ENCODE data around the gene CPSF7. TPM values are rescaled to one million over a fixed set of nuclear protein-coding genes. Genes with fewer than 3 reads are reported as not detected.
"Not testable (repeated sequence)": the region's sequence is repeated elsewhere in the genome, so short reads cannot be mapped to it uniquely, and the experiment has no call there.

The CPSF7 gene
- total RNA-seq, 1 donor from 2014 or later = 129 TPM

- H3K27me3 Mint-ChIP-seq = no peaks in the 10 kb centered on the region
- peaks cover 37% of the 10 kb centered on the region for H3K36me3 Mint-ChIP-seq
- DNase-seq (ENCODE audit: extremely low spot score, unreplicated experiment) = no peak
- H3K9me3 Mint-ChIP-seq = no peaks in the 10 kb centered on the region
- H3K4me3 Mint-ChIP-seq = no peak overlapping the region
- H3K4me1 Mint-ChIP-seq (ENCODE audit: unreplicated experiment) = peaks cover 7% of the 10 kb centered on the region
- no peak overlapping the region for H3K27ac Mint-ChIP-seq
- TF ChIP-seq CTCF (conservative IDR thresholded peaks at IDR 0.05) = no peak
Observed at GRCh38 chr11:61437496-61437895, 7.7 kb upstream of the CPSF7 start.

- Mint-ChIP-seq H3K27ac (peak overlapping the region; percentile 98), H3K4me1 (ENCODE audit: unreplicated experiment) (peaks cover 20% of the 10 kb centered on the region), H3K4me3 (peak overlapping the region; percentile 98), H3K36me3 (peaks cover 21% of the 10 kb centered on the region)
- H3K27me3 Mint-ChIP-seq; H3K9me3 Mint-ChIP-seq; DNase-seq (ENCODE audit: extremely low spot score, unreplicated experiment): not testable (repeated sequence)
Observed at GRCh38 chr11:61430839-61431238, 1.1 kb upstream of the CPSF7 start.

GRCh38 chr11:61429346-61429690 is 457 bp downstream of the CPSF7 start:
- DNase-seq (ENCODE audit: extremely low spot score, unreplicated experiment) = peak; percentile 83
- no peaks in the 10 kb centered on the region for H3K27me3 Mint-ChIP-seq
- no peaks in the 10 kb centered on the region for H3K9me3 Mint-ChIP-seq
- peak overlapping the region; percentile 98 for H3K4me3 Mint-ChIP-seq
- H3K27ac Mint-ChIP-seq = peak overlapping the region; percentile 98
- peaks cover 14% of the 10 kb centered on the region for H3K4me1 Mint-ChIP-seq (ENCODE audit: unreplicated experiment)
- TF ChIP-seq CTCF (conservative IDR thresholded peaks at IDR 0.05) = peak; percentile 64
- H3K36me3 Mint-ChIP-seq = peaks cover 21% of the 10 kb centered on the region

- Mint-ChIP-seq H3K27ac (no peak overlapping the region), H3K9me3 (no peaks in the 10 kb centered on the region), H3K36me3 (peaks cover 39% of the 10 kb centered on the region), H3K27me3 (no peaks in the 10 kb centered on the region), H3K4me1 (ENCODE audit: unreplicated experiment) (peaks cover 17% of the 10 kb centered on the region), H3K4me3 (no peak overlapping the region)
- no peak for DNase-seq (ENCODE audit: extremely low spot score, unreplicated experiment)
- TF ChIP-seq CTCF (conservative IDR thresholded peaks at IDR 0.05) = no peak
Observed at GRCh38 chr11:61425367-61426131, 4.2 kb downstream of the CPSF7 start.

GRCh38 chr11:61422226-61422625 is 7.5 kb downstream of the CPSF7 start:
- Mint-ChIP-seq H3K9me3 (no peaks in the 10 kb centered on the region), H3K4me1 (ENCODE audit: unreplicated experiment) (peaks cover 8% of the 10 kb centered on the region), H3K27me3 (no peaks in the 10 kb centered on the region), H3K36me3 (peaks cover 44% of the 10 kb centered on the region), H3K4me3 (no peak overlapping the region), H3K27ac (peak overlapping the region; percentile 65)
- TF ChIP-seq CTCF (conservative IDR thresholded peaks at IDR 0.05) = no peak
- no peak for DNase-seq (ENCODE audit: extremely low spot score, unreplicated experiment)

GRCh38 chr11:61418136-61418535 is 11.6 kb downstream of the CPSF7 start:
- DNase-seq (ENCODE audit: extremely low spot score, unreplicated experiment) = no peak
- Mint-ChIP-seq H3K36me3 (peaks cover 56% of the 10 kb centered on the region), H3K27me3 (no peaks in the 10 kb centered on the region), H3K9me3 (no peaks in the 10 kb centered on the region), H3K4me1 (ENCODE audit: unreplicated experiment) (peaks cover 8% of the 10 kb centered on the region), H3K4me3 (no peak overlapping the region), H3K27ac (no peak overlapping the region)
- no peak for TF ChIP-seq CTCF (conservative IDR thresholded peaks at IDR 0.05)

Measured in type B pancreatic cell (in vitro differentiated cells).